LNCaP clone FGC (cell line): Measurements from ENCODE around the gene SLC26A8.

Experiments
- DNase-seq: peaks from one replicate; pipeline ENCODE4 v3.0.0-alpha.2; 2011; ENCODE audit warnings: low read depth
- H3K4me3 ChIP-seq: 2 replicates; pipeline ENCODE4 v1.5.1; 2011; ENCODE audit warnings: mild to moderate bottlenecking, low read depth, low read length, control low read depth
- TF ChIP-seq, protein P1 (sequence below): IDR thresholded peaks from 2 replicates; pipeline ENCODE4 v1.5.1; 2012; ENCODE audit warnings: mild to moderate bottlenecking; ENCODE audit not compliant: control insufficient read depth, insufficient read depth; ENCODE audit errors: extremely low read depth

SLC26A8 gene, protein sequence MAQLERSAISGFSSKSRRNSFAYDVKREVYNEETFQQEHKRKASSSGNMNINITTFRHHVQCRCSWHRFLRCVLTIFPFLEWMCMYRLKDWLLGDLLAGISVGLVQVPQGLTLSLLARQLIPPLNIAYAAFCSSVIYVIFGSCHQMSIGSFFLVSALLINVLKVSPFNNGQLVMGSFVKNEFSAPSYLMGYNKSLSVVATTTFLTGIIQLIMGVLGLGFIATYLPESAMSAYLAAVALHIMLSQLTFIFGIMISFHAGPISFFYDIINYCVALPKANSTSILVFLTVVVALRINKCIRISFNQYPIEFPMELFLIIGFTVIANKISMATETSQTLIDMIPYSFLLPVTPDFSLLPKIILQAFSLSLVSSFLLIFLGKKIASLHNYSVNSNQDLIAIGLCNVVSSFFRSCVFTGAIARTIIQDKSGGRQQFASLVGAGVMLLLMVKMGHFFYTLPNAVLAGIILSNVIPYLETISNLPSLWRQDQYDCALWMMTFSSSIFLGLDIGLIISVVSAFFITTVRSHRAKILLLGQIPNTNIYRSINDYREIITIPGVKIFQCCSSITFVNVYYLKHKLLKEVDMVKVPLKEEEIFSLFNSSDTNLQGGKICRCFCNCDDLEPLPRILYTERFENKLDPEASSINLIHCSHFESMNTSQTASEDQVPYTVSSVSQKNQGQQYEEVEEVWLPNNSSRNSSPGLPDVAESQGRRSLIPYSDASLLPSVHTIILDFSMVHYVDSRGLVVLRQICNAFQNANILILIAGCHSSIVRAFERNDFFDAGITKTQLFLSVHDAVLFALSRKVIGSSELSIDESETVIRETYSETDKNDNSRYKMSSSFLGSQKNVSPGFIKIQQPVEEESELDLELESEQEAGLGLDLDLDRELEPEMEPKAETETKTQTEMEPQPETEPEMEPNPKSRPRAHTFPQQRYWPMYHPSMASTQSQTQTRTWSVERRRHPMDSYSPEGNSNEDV

DNA sequence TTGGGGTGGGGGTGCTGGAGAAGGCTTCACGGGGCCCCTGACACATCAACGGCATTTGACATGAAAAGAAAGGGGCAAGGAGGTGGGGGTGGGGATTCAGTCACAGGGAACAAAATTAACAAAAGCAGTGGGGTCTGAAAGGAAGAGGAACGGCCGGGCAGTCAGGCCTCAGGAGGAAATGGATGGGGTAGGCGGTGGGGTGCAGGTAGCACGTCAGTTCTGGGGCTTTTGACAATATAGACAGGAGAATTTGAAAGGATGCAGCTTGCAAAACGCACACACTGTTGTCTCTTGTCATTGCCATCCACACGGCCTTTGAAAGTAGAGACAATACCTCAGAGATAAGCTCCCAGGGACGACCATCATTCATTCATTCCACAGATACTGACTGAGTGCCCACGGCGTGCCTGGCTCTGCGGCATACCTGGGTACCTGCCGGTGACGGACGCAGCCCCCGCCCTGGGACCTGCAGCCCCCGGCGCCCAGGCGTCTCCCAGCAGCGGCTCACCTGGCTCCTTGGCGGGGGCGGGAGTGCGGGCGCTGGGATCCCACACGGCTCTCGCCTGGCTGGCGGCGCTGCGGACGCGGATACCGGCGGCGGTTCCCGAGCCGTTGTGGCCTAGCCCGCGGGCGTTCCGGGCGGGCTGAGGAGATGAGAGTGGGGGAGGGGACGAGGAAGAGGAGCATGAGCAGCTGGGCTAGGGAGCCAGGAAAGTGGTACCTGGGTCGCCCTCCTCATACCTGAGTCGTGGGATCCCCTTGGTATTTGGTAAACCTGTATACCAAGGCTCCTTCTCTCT, at the start of gene SLC26A8:
TSS of gene SLC26A8 (minus strand) at position 646 of the 800 bp plus-strand sequence. CDS start 4,934 bp downstream, outside the sequence.
- TF ChIP-seq, protein P1, sequence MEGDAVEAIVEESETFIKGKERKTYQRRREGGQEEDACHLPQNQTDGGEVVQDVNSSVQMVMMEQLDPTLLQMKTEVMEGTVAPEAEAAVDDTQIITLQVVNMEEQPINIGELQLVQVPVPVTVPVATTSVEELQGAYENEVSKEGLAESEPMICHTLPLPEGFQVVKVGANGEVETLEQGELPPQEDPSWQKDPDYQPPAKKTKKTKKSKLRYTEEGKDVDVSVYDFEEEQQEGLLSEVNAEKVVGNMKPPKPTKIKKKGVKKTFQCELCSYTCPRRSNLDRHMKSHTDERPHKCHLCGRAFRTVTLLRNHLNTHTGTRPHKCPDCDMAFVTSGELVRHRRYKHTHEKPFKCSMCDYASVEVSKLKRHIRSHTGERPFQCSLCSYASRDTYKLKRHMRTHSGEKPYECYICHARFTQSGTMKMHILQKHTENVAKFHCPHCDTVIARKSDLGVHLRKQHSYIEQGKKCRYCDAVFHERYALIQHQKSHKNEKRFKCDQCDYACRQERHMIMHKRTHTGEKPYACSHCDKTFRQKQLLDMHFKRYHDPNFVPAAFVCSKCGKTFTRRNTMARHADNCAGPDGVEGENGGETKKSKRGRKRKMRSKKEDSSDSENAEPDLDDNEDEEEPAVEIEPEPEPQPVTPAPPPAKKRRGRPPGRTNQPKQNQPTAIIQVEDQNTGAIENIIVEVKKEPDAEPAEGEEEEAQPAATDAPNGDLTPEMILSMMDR = no peak
- no peak within 1 kb of the TSS for H3K4me3 ChIP-seq
- no peak for DNase-seq

DNA sequence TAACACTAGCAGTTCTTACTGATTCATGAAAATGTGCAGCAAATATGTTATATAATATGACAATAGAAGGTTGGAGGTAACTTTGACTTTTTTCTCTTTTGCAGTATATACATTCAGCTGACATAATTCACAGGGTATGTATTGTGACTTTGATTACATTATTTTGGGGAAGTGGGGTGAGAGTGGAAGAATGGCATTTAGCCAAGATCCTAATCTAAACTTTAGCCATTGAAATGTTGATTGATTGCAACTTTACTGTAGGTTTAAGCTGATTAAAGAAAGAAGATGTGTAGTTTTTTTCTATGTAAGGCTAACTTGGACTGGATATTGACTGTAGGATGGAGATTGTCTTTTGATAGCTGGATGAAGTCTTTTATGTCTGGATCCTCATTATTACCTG, 49.1 kb upstream of the SLC26A8 start:
- no peak overlapping the region for H3K4me3 ChIP-seq
- DNase-seq = no peak

DNA sequence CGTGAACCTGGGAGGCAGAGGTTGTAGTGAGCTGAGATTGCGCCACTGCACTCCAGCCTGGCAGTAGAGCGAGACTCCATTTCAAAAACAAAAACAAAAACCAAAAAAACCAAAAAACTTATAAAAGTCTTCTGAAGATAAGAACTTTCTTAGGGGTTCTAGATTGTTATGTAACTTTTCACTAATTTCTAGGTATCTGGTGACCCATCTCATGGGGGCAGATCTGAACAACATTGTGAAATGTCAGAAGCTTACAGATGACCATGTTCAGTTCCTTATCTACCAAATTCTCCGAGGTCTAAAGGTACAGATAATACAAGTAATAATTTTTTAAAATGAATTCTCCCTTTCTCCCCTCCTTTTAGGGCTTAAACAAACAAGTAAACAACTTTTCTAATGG, 48.2 kb upstream of the SLC26A8 start:
- no peak overlapping the region for H3K4me3 ChIP-seq
- TF ChIP-seq, protein P1 = no peak

More for the DNA sequence above, 49.1 kb upstream of the SLC26A8 start:
- TF ChIP-seq, protein P1 = no peak

DNA sequence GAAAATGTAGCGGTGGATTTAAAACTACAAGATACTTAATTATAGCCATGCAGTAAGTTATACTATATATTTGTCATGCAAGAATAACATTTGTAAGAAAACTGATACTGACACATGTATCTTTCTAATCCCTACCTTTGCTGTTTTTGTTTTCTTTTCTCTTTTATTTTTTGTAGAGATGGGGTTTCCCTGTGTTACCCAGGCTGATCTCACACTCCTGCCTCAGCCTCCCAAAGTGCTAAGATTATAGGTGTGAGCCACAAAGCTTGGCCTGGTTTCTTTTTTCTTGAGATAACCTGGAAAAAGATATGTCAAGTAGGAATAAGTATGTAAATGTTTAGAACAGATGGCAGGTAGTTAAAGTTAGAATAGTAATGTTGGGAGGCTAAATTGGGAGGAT, 47.3 kb upstream of the SLC26A8 start:
- DNase-seq = no peak

More for the DNA sequence above, 48.2 kb upstream of the SLC26A8 start:
- no peak for DNase-seq

DNA sequence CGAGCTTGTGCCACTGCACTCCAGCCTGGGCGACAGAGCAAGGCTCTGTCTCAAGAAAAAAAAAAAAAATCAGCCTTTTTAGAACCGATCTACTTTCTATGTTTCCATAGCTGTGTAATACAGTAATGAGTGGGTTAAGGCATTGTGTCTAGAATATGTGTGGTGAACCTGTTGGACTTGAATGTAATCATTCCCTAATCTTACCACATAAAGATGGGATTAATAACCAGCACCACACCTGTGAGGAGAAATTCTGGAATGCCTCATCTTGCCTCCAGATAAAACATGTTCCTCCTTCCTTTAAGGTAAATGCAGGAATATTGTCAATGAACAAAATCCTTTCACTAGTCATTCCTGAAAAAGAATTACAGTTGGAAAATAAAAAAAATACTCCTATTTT, 46.8 kb upstream of the SLC26A8 start:
- no peak overlapping the region for H3K4me3 ChIP-seq
- no peak for DNase-seq
- TF ChIP-seq, protein P1 = no peak

More for the DNA sequence above, 47.3 kb upstream of the SLC26A8 start:
- TF ChIP-seq, protein P1 = no peak
- H3K4me3 ChIP-seq = no peak overlapping the region

DNA sequence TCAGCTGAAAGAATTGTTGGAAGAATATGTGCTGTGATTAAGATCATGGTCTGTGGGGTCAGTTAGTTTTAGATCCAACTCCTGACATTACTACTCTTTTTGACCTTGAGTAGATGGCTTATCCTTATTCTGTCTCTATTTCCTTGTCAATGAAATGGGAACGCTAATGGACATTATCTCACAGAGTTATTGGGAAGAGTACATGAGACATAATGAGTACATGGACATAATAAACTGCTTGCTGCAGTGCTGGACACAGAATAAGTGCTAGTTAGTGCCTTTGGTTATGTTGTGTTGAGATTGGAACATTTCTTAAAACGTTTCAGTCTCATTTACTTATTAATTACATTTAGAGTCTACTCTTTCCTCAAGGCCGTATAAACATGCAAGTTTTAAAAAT, 45.8 kb upstream of the SLC26A8 start:
- H3K4me3 ChIP-seq = no peak overlapping the region
- no peak for DNase-seq
- TF ChIP-seq, protein P1 = no peak
